Chondrocyte (in vitro differentiated cells): ENCODE data around the gene C4orf54. TPM values are rescaled to one million over a fixed set of nuclear protein-coding genes. Genes with fewer than 3 reads are reported as not detected.

Experiments used
- DNase-seq: peaks from one replicate; pipeline ENCODE4 v3.0.0; 2021; ENCODE audit warnings: mixed read lengths, low spot score
- H3K27ac Mint-ChIP-seq: one replicate; pipeline ENCODE4 v1.8.0; 2021; ENCODE audit warnings: mild to moderate bottlenecking, moderate library complexity, mixed read lengths; ENCODE audit not compliant: unreplicated experiment
- H3K27me3 Mint-ChIP-seq: 2 replicates; pipeline ENCODE4 v1.8.0; 2021; ENCODE audit warnings: low read depth, mixed read lengths
- H3K36me3 Mint-ChIP-seq: 2 replicates; pipeline ENCODE4 v1.8.0; 2021; ENCODE audit warnings: low read depth, mixed read lengths
- H3K4me1 Mint-ChIP-seq: 2 replicates; pipeline ENCODE4 v1.8.0; 2021; ENCODE audit warnings: low read depth, mild to moderate bottlenecking, mixed read lengths
- H3K4me3 Mint-ChIP-seq: one replicate; pipeline ENCODE4 v1.8.0; 2021; ENCODE audit warnings: mild to moderate bottlenecking, moderate library complexity, mixed read lengths; ENCODE audit not compliant: unreplicated experiment
- H3K9me3 Mint-ChIP-seq: 2 replicates; pipeline ENCODE4 v1.8.0; 2021; ENCODE audit warnings: low read depth, mixed read lengths
- total RNA-seq: library from RNA; stranded (reverse); gene quantifications from 3 replicates; pipeline ENCODE4 v1.2.1, GENCODE V29; 2021
- TF ChIP-seq, protein P1 (sequence below): fragments of 200-600 bp; sonication (generic); IDR thresholded peaks from 2 replicates; pipeline ENCODE4 v1.5.0; 2021; ENCODE audit warnings: antibody characterized with exemption, mild to moderate bottlenecking, moderate library complexity

The C4orf54 gene
- total RNA-seq, 1 donor from 2014 or later = not detected

DNA sequence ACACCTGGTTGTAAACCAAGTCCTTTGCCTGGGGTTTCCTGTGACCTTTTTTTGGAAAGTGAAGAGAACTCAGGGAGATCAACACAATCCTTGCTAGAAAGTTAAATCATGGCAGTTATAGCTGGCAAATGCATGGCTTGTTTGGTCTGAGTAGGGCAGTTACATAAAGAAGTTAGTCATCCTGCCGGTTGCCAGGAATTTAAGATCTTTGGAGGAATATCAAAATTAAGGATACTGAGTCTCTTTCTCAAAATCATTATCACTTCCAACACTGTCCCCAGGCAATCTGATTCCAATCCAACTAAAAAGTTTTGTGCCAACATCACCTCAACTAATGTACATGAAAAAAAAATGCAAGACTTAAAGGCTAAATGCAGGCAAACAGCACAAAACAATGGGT, 40.3 kb downstream of the C4orf54 start:
- H3K27me3 Mint-ChIP-seq = peaks cover 12% of the 10 kb centered on the region
- no peak for DNase-seq
- H3K4me1 Mint-ChIP-seq = no peaks in the 10 kb centered on the region
- H3K9me3 Mint-ChIP-seq = no peaks in the 10 kb centered on the region
- no peaks in the 10 kb centered on the region for H3K36me3 Mint-ChIP-seq
- TF ChIP-seq, protein P1, sequence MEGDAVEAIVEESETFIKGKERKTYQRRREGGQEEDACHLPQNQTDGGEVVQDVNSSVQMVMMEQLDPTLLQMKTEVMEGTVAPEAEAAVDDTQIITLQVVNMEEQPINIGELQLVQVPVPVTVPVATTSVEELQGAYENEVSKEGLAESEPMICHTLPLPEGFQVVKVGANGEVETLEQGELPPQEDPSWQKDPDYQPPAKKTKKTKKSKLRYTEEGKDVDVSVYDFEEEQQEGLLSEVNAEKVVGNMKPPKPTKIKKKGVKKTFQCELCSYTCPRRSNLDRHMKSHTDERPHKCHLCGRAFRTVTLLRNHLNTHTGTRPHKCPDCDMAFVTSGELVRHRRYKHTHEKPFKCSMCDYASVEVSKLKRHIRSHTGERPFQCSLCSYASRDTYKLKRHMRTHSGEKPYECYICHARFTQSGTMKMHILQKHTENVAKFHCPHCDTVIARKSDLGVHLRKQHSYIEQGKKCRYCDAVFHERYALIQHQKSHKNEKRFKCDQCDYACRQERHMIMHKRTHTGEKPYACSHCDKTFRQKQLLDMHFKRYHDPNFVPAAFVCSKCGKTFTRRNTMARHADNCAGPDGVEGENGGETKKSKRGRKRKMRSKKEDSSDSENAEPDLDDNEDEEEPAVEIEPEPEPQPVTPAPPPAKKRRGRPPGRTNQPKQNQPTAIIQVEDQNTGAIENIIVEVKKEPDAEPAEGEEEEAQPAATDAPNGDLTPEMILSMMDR = no peak
- no peak overlapping the region for H3K4me3 Mint-ChIP-seq
- H3K27ac Mint-ChIP-seq = no peak overlapping the region

DNA sequence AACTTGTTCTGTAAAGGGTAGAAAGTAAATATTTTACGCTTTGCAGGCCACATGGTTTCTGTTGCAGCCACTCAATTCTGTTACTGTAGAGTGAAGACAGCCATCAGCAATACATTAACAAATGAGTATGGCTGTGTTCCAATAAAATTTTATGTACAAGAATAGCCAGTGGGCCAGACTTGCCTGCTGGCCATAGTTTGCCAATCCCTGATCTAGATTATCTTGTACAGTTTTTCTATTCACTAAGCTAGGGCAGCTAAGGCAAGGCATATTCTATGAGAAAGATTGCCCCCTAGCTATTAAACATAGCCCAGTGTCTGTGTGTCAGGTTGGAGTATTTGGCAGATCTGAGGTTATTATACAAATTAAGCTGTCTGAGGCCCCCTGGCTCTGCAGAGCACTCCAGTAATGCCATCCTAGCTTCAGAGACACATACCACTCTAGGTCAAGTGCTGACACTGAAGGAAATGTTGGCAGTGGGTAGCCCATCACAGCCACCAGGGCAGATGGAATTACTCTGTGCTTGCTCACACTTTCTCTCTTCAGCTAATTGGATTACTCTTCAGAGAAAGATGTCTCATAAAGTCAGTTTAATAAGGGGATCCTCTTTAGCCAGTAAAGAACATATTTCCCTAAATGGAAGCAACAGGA, 42.3 kb downstream of the C4orf54 start:
- TF ChIP-seq, protein P1 = no peak
- H3K27ac Mint-ChIP-seq = no peak overlapping the region
- no peaks in the 10 kb centered on the region for H3K4me1 Mint-ChIP-seq
- no peaks in the 10 kb centered on the region for H3K9me3 Mint-ChIP-seq
- peaks cover 12% of the 10 kb centered on the region for H3K27me3 Mint-ChIP-seq
- no peak for DNase-seq
- H3K4me3 Mint-ChIP-seq = no peak overlapping the region
- no peaks in the 10 kb centered on the region for H3K36me3 Mint-ChIP-seq

DNA sequence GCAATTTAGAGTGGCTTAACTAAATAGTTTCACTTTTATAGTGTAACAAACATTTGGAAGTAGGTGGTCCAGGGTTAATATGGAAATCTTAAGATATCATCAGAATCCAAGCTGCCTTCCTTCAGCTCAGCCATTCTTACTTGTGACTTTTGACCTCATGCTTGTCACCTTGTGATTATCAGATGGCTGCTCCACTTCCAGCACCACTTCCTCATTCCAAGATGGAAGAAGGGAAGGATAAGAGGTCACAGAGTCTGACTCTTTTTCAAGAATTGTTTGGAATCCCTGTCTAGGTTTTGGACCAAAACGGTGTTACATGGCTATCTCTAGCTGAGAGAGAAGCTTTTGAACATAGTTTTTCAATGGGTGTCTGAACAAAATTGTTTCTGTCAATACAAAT, 43.1 kb downstream of the C4orf54 start:
- no peaks in the 10 kb centered on the region for H3K4me1 Mint-ChIP-seq
- H3K36me3 Mint-ChIP-seq = no peaks in the 10 kb centered on the region
- no peak for DNase-seq
- H3K9me3 Mint-ChIP-seq = no peaks in the 10 kb centered on the region
- no peak overlapping the region for H3K4me3 Mint-ChIP-seq
- peaks cover 13% of the 10 kb centered on the region for H3K27me3 Mint-ChIP-seq
- TF ChIP-seq, protein P1 = no peak
- H3K27ac Mint-ChIP-seq = no peak overlapping the region

DNA sequence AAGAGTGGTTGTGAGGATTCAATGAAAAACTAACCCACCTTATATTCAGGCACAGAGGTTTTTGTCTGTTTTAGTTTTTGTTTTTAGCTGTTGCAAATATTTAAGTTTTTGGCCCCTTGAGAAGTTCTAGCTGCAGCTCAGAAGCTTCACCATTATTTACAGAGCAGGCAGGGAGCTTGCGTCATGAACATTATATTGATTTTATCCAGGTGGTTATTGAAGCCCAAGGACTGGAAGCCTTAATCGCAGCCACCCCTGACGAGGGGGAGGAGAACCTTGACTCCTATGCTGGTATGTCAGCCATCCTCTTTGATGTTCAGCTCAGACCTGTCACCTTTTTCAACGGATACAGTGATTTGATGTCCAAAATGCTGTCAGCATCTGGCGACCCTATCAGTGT, 44.9 kb downstream of the C4orf54 start:
- Mint-ChIP-seq H3K27me3 (peaks cover 15% of the 10 kb centered on the region), H3K4me3 (no peak overlapping the region), H3K4me1 (no peaks in the 10 kb centered on the region), H3K9me3 (no peaks in the 10 kb centered on the region), H3K27ac (no peak overlapping the region), H3K36me3 (no peaks in the 10 kb centered on the region)
- DNase-seq = no peak
- TF ChIP-seq, protein P1 = no peak

DNA sequence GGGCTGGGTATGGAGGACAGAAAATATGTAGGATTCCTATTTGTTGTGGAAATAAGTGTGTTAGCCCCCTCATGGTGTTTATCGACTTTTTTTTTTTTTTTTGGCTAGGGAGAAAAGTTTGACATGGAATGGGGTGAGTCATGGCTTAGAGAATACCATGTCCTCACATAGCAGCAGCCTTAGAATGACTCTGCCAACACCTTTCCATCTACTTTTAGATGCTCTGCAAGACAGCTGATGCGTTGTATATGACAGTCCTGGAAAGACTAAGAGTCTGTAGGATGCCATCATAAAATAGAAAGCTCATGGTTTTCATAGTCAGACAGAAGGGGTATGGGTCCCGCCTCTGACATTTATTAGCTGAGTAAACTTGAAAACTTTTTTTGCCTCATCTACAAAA, 45.3 kb downstream of the C4orf54 start:
- Mint-ChIP-seq H3K27me3 (peaks cover 13% of the 10 kb centered on the region), H3K36me3 (no peaks in the 10 kb centered on the region), H3K4me1 (no peaks in the 10 kb centered on the region), H3K4me3 (no peak overlapping the region), H3K27ac (no peak overlapping the region), H3K9me3 (no peaks in the 10 kb centered on the region)
- TF ChIP-seq, protein P1 = no peak
- DNase-seq = no peak
